Neural cell (in vitro differentiated cells): ENCODE results near the gene SLC17A9. TPM values are rescaled to one million over a fixed set of nuclear protein-coding genes. Genes with fewer than 3 reads are reported as not detected.

ENCODE experiments used
- H2AFZ ChIP-seq: fragments of 200-600, 300-800 bp; sonication (generic), shearing (Covaris generic); 2 replicates; pipeline ENCODE4 v1.6.0; 2014; ENCODE audit warnings: low read depth, mild to moderate bottlenecking, antibody characterized with exemption, low read length, moderate library complexity
- H3F3A ChIP-seq: fragments of 200-600 bp; shearing (Covaris generic); 2 replicates; pipeline ENCODE4 v1.6.1; 2016; ENCODE audit warnings: mild to moderate bottlenecking, moderate library complexity, mixed read lengths, antibody characterized with exemption, low read length; ENCODE audit not compliant: insufficient read depth, poor library complexity, severe bottlenecking
- H3K27ac ChIP-seq: fragments of 200-600, 300-800 bp; sonication (generic), shearing (Covaris generic); 2 replicates; pipeline ENCODE4 v1.5.1; 2014; ENCODE audit warnings: mild to moderate bottlenecking, low read length, moderate library complexity
- H3K27me3 ChIP-seq: fragments of 300-800, 200-600 bp; sonication (generic), shearing (Covaris generic); 2 replicates; pipeline ENCODE4 v1.6.0; 2014; ENCODE audit warnings: mild to moderate bottlenecking, low read depth, low read length, moderate library complexity; ENCODE audit not compliant: insufficient read depth
- H3K36me3 ChIP-seq: fragments of 300-800, 200-600 bp; sonication (generic), shearing (Covaris generic); 2 replicates; pipeline ENCODE4 v1.5.1; 2014; ENCODE audit warnings: mild to moderate bottlenecking, antibody characterized with exemption, low read length, moderate library complexity; ENCODE audit not compliant: insufficient read depth
- H3K4me2 ChIP-seq: fragments of 300-800, 200-600 bp; sonication (generic), shearing (Covaris generic); 2 replicates; pipeline ENCODE4 v1.6.0; 2014; ENCODE audit warnings: mild to moderate bottlenecking, low read length
- H3K4me3 ChIP-seq: fragments of 300-800, 200-600 bp; sonication (generic), shearing (Covaris generic); 2 replicates; pipeline ENCODE4 v1.5.1; 2014; ENCODE audit warnings: mild to moderate bottlenecking, low read length, moderate library complexity
- H3K79me2 ChIP-seq: fragments of 200-600 bp; shearing (Covaris generic); replicated peaks from 2 replicates; pipeline ENCODE4 v1.6.0; 2014; ENCODE audit warnings: mild to moderate bottlenecking, low read length, moderate library complexity; ENCODE audit not compliant: insufficient read depth
- H3K9ac ChIP-seq: fragments of 300-800, 200-600 bp; sonication (generic), shearing (Covaris generic); 2 replicates; pipeline ENCODE4 v1.6.1; 2016; ENCODE audit warnings: mild to moderate bottlenecking, low read length, mixed read lengths
- H3K9me2 ChIP-seq: fragments of 200-600 bp; shearing (Covaris generic); 2 replicates; pipeline ENCODE4 v1.6.1; 2016; ENCODE audit warnings: mild to moderate bottlenecking, low read length, mixed read lengths; ENCODE audit not compliant: insufficient read depth
- H3K9me3 ChIP-seq: fragments of 200-600, 300-800 bp; sonication (generic), shearing (Covaris generic); 2 replicates; pipeline ENCODE4 v1.6.1; 2016; ENCODE audit warnings: mild to moderate bottlenecking, mixed run types, low read length, moderate library complexity, mixed read lengths
- H4K20me1 ChIP-seq: fragments of 200-600 bp; shearing (Covaris generic); 2 replicates; pipeline ENCODE4 v1.6.1; 2016; ENCODE audit warnings: mild to moderate bottlenecking, mixed run types; ENCODE audit not compliant: insufficient read depth
- CTCF ChIP-seq: fragments of 450-650 bp; IDR thresholded peaks from 2 replicates; pipeline ENCODE4 v1.5.1; 2014; ENCODE audit warnings: antibody characterized with exemption, mild to moderate bottlenecking, moderate library complexity; ENCODE audit not compliant: poor library complexity, severe bottlenecking
- EP300 ChIP-seq: fragments of 450-650 bp; conservative IDR thresholded peaks from 2 replicates; pipeline ENCODE4 v1.6.1; 2014; ENCODE audit warnings: antibody characterized with exemption, mild to moderate bottlenecking, moderate library complexity; ENCODE audit not compliant: poor library complexity, severe bottlenecking
- EZH2 ChIP-seq: fragments of 200-600, 300-800 bp; shearing (Covaris generic), sonication (generic); IDR thresholded peaks from 2 replicates; pipeline ENCODE4 v1.6.1; 2014; ENCODE audit warnings: antibody characterized with exemption, low read length, borderline replicate concordance, mild to moderate bottlenecking; ENCODE audit not compliant: insufficient read depth, poor library complexity, severe bottlenecking
- MXI1 ChIP-seq: fragments of 450-650 bp; conservative IDR thresholded peaks from 2 replicates; pipeline ENCODE4 v1.6.1; 2014; ENCODE audit warnings: antibody characterized with exemption, mild to moderate bottlenecking; ENCODE audit not compliant: poor library complexity, severe bottlenecking
- POLR2AphosphoS5 ChIP-seq: IDR thresholded peaks from 2 replicates; pipeline ENCODE4 v1.6.1; 2012
- RAD21 ChIP-seq: fragments of 450-650 bp; conservative IDR thresholded peaks from 2 replicates; pipeline ENCODE4 v1.6.1; 2014; ENCODE audit warnings: antibody characterized with exemption, mild to moderate bottlenecking, moderate library complexity
- REST ChIP-seq: IDR thresholded peaks from 2 replicates; pipeline ENCODE4 v1.6.1; 2012; ENCODE audit warnings: borderline replicate concordance
- SMC3 ChIP-seq: fragments of 450-650 bp; conservative IDR thresholded peaks from 2 replicates; pipeline ENCODE4 v1.6.1; 2014; ENCODE audit warnings: antibody characterized with exemption, mild to moderate bottlenecking, moderate library complexity; ENCODE audit not compliant: poor library complexity
- TAF1 ChIP-seq: IDR thresholded peaks from 2 replicates; pipeline ENCODE4 v1.6.1; 2012; ENCODE audit warnings: low read depth
- polyA plus RNA-seq: library from polyadenylated mRNA; depleted of rRNA; stranded (reverse); fragments of >200 nt; gene quantifications from 2 replicates; pipeline ENCODE4 v1.2.3, GENCODE V29; 2014

The SLC17A9 gene
- polyA plus RNA-seq, 1 donor from 2014 or later = not detected

- Histone ChIP-seq H3K27me3 (peaks cover 6% of the 10 kb centered on the region), H3K36me3 (no peaks in the 10 kb centered on the region), H3F3A (no peaks in the 10 kb centered on the region), H3K9me3 (peaks cover 3% of the 10 kb centered on the region), H3K27ac (no peak overlapping the region), H2AFZ (no peak overlapping the region), H3K4me2 (no peak overlapping the region), H3K9ac (no peak overlapping the region), H4K20me1 (no peaks in the 10 kb centered on the region), H3K4me3 (no peak overlapping the region), H3K79me2 (no peaks in the 10 kb centered on the region), H3K9me2 (no peaks in the 10 kb centered on the region)
- no peak for TF ChIP-seq MXI1
- TF ChIP-seq POLR2AphosphoS5 = no peak
- no peak for TF ChIP-seq EZH2
- TF ChIP-seq SMC3 = no peak
- TF ChIP-seq RAD21 = no peak
- TF ChIP-seq TAF1 = no peak
- no peak for TF ChIP-seq CTCF
- TF ChIP-seq REST = no peak
- TF ChIP-seq EP300 = no peak
Measured at GRCh38 chr20:63014287-63014686, 61.8 kb downstream of the SLC17A9 start.

GRCh38 chr20:63014710-63015109 lies 62.2 kb downstream of the SLC17A9 start:
- no peak for TF ChIP-seq EZH2
- no peak for TF ChIP-seq TAF1
- TF ChIP-seq MXI1 = no peak
- no peak for TF ChIP-seq REST
- TF ChIP-seq EP300 = no peak
- TF ChIP-seq SMC3 = no peak
- TF ChIP-seq CTCF = no peak
- TF ChIP-seq POLR2AphosphoS5 = no peak
- no peak for TF ChIP-seq RAD21
- Histone ChIP-seq H3F3A (no peaks in the 10 kb centered on the region), H3K79me2 (no peaks in the 10 kb centered on the region), H3K4me3 (no peak overlapping the region), H3K36me3 (no peaks in the 10 kb centered on the region), H3K9me3 (peaks cover 3% of the 10 kb centered on the region), H3K27me3 (peaks cover 6% of the 10 kb centered on the region), H3K9me2 (no peaks in the 10 kb centered on the region), H3K27ac (no peak overlapping the region), H2AFZ (no peak overlapping the region), H4K20me1 (no peaks in the 10 kb centered on the region), H3K4me2 (no peak overlapping the region), H3K9ac (no peak overlapping the region)
